ENCODE measurements around the gene CEP120. TPM values are rescaled to one million over a fixed set of nuclear protein-coding genes. Genes with fewer than 3 reads are reported as not detected.

The CEP120 gene
- total and polyA plus RNA-seq, 2 experiments from 2014 or later, result 4.9 to 16.3 TPM

DNA sequence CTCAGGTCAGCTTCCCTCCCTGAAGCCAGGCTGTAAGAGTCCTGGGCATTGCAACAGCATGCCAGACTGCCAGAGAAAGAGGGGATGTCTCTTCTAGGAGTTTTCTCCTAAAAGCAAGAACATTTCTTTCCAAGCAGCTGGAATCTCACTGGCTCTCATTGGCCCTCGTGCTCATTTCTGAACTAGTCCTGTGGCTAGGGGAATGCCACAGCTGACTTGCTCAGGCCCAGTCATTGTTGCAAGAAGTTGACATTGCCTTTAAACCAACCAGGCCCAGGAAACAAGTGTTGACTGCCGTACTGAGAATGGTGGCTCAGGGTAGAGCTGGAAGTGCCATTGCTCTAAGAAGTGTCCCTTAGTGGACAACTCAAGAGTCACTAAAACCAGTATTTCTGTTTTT, 15.0 kb upstream of the CEP120 start:
- Histone ChIP-seq H4K20me1 (replicated peaks; ENCODE audit: insufficient read depth) (no peaks in the 10 kb centered on the region), H3K79me2 (replicated peaks; ENCODE audit: insufficient read depth) (no peaks in the 10 kb centered on the region), H3K4me1 (ENCODE audit: insufficient read depth) (no peaks in the 10 kb centered on the region; the same call in 1 of the 2 replicates), H3F3A (replicated peaks; ENCODE audit: low read depth) (no peaks in the 10 kb centered on the region), H3K36me3 (ENCODE audit: insufficient read depth) (no peaks in the 10 kb centered on the region), H3K4me2 (no peak overlapping the region), H3K4me3 (no peak overlapping the region), H2AFZ (no peak overlapping the region), H3K27me3 (ENCODE audit: insufficient read depth) (no peaks in the 10 kb centered on the region), H3K9me2 (ENCODE audit: insufficient read depth) (no peaks in the 10 kb centered on the region), H3K27ac (ENCODE audit: low read depth) (no peak overlapping the region)
- ATAC-seq (no peak; the same call in 2 of the 3 replicates), DNase-seq (ENCODE audit: low spot score) (no peak)
- Mint-ChIP-seq H3K4me1 (peaks cover 10% of the 10 kb centered on the region), H3K9me3 (no peaks in the 10 kb centered on the region), H3K27ac (no peak overlapping the region), H3K4me3 (no peak overlapping the region), H3K36me3 (ENCODE audit: low read depth) (no peaks in the 10 kb centered on the region), H3K27me3 (ENCODE audit: insufficient read depth, low read depth, poor library complexity) (peaks cover 1% of the 10 kb centered on the region)
- TF ChIP-seq, protein P1, sequence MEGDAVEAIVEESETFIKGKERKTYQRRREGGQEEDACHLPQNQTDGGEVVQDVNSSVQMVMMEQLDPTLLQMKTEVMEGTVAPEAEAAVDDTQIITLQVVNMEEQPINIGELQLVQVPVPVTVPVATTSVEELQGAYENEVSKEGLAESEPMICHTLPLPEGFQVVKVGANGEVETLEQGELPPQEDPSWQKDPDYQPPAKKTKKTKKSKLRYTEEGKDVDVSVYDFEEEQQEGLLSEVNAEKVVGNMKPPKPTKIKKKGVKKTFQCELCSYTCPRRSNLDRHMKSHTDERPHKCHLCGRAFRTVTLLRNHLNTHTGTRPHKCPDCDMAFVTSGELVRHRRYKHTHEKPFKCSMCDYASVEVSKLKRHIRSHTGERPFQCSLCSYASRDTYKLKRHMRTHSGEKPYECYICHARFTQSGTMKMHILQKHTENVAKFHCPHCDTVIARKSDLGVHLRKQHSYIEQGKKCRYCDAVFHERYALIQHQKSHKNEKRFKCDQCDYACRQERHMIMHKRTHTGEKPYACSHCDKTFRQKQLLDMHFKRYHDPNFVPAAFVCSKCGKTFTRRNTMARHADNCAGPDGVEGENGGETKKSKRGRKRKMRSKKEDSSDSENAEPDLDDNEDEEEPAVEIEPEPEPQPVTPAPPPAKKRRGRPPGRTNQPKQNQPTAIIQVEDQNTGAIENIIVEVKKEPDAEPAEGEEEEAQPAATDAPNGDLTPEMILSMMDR (conservative IDR thresholded peaks at IDR 0.05; ENCODE audit: low read depth in 2 of 2), result no peak
- TF ChIP-seq NANOG (IDR thresholded peaks at IDR 0.05; ENCODE audit: borderline replicate concordance) (no peak), CREB1 (CRISPR knock-in tag; IDR thresholded peaks at IDR 0.05; ENCODE audit: low read depth) (no peak), EZH2 (IDR thresholded peaks at IDR 0.05; ENCODE audit: low read depth, unreplicated experiment) (no peak), JUNB (IDR thresholded peaks at IDR 0.05; ENCODE audit: unreplicated experiment) (no peak), ZNF331 (CRISPR knock-in tag; IDR thresholded peaks at IDR 0.05; ENCODE audit: low read depth) (no peak), EZH2phosphoT487 (IDR thresholded peaks at IDR 0.05; ENCODE audit: unreplicated experiment) (no peak), POLR2AphosphoS5 (IDR thresholded peaks at IDR 0.05; ENCODE audit: low read depth) (no peak), STAT1 (IDR thresholded peaks at IDR 0.05; ENCODE audit: unreplicated experiment) (no peak), ZNF114 (CRISPR knock-in tag; IDR thresholded peaks at IDR 0.05) (no peak)
- TF ChIP-seq, protein P2, sequence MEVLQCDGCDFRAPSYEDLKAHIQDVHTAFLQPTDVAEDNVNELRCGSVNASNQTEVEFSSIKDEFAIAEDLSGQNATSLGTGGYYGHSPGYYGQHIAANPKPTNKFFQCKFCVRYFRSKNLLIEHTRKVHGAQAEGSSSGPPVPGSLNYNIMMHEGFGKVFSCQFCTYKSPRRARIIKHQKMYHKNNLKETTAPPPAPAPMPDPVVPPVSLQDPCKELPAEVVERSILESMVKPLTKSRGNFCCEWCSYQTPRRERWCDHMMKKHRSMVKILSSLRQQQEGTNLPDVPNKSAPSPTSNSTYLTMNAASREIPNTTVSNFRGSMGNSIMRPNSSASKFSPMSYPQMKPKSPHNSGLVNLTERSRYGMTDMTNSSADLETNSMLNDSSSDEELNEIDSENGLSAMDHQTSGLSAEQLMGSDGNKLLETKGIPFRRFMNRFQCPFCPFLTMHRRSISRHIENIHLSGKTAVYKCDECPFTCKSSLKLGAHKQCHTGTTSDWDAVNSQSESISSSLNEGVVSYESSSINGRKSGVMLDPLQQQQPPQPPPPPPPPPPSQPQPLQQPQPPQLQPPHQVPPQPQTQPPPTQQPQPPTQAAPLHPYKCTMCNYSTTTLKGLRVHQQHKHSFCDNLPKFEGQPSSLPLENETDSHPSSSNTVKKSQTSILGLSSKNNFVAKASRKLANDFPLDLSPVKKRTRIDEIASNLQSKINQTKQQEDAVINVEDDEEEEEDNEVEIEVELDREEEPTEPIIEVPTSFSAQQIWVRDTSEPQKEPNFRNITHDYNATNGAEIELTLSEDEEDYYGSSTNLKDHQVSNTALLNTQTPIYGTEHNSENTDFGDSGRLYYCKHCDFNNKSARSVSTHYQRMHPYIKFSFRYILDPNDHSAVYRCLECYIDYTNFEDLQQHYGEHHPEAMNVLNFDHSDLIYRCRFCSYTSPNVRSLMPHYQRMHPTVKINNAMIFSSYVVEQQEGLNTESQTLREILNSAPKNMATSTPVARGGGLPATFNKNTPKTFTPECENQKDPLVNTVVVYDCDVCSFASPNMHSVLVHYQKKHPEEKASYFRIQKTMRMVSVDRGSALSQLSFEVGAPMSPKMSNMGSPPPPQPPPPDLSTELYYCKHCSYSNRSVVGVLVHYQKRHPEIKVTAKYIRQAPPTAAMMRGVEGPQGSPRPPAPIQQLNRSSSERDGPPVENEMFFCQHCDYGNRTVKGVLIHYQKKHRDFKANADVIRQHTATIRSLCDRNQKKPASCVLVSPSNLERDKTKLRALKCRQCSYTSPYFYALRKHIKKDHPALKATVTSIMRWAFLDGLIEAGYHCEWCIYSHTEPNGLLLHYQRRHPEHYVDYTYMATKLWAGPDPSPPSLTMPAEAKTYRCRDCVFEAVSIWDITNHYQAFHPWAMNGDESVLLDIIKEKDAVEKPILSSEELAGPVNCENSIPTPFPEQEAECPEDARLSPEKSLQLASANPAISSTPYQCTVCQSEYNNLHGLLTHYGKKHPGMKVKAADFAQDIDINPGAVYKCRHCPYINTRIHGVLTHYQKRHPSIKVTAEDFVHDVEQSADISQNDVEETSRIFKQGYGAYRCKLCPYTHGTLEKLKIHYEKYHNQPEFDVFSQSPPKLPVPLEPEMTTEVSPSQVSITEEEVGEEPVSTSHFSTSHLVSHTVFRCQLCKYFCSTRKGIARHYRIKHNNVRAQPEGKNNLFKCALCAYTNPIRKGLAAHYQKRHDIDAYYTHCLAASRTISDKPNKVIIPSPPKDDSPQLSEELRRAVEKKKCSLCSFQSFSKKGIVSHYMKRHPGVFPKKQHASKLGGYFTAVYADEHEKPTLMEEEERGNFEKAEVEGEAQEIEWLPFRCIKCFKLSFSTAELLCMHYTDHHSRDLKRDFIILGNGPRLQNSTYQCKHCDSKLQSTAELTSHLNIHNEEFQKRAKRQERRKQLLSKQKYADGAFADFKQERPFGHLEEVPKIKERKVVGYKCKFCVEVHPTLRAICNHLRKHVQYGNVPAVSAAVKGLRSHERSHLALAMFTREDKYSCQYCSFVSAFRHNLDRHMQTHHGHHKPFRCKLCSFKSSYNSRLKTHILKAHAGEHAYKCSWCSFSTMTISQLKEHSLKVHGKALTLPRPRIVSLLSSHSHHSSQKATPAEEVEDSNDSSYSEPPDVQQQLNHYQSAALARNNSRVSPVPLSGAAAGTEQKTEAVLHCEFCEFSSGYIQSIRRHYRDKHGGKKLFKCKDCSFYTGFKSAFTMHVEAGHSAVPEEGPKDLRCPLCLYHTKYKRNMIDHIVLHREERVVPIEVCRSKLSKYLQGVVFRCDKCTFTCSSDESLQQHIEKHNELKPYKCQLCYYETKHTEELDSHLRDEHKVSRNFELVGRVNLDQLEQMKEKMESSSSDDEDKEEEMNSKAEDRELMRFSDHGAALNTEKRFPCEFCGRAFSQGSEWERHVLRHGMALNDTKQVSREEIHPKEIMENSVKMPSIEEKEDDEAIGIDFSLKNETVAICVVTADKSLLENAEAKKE (CRISPR knock-in tag; IDR thresholded peaks at IDR 0.05), result no peak
- TF ChIP-seq, protein P3, sequence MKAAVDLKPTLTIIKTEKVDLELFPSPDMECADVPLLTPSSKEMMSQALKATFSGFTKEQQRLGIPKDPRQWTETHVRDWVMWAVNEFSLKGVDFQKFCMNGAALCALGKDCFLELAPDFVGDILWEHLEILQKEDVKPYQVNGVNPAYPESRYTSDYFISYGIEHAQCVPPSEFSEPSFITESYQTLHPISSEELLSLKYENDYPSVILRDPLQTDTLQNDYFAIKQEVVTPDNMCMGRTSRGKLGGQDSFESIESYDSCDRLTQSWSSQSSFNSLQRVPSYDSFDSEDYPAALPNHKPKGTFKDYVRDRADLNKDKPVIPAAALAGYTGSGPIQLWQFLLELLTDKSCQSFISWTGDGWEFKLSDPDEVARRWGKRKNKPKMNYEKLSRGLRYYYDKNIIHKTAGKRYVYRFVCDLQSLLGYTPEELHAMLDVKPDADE (IDR thresholded peaks at IDR 0.05), result no peak
- TF ChIP-seq, protein P4, sequence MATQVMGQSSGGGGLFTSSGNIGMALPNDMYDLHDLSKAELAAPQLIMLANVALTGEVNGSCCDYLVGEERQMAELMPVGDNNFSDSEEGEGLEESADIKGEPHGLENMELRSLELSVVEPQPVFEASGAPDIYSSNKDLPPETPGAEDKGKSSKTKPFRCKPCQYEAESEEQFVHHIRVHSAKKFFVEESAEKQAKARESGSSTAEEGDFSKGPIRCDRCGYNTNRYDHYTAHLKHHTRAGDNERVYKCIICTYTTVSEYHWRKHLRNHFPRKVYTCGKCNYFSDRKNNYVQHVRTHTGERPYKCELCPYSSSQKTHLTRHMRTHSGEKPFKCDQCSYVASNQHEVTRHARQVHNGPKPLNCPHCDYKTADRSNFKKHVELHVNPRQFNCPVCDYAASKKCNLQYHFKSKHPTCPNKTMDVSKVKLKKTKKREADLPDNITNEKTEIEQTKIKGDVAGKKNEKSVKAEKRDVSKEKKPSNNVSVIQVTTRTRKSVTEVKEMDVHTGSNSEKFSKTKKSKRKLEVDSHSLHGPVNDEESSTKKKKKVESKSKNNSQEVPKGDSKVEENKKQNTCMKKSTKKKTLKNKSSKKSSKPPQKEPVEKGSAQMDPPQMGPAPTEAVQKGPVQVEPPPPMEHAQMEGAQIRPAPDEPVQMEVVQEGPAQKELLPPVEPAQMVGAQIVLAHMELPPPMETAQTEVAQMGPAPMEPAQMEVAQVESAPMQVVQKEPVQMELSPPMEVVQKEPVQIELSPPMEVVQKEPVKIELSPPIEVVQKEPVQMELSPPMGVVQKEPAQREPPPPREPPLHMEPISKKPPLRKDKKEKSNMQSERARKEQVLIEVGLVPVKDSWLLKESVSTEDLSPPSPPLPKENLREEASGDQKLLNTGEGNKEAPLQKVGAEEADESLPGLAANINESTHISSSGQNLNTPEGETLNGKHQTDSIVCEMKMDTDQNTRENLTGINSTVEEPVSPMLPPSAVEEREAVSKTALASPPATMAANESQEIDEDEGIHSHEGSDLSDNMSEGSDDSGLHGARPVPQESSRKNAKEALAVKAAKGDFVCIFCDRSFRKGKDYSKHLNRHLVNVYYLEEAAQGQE (IDR thresholded peaks at IDR 0.05; ENCODE audit: unreplicated experiment), result no peak

All from GM23338 (cell line).